Neural cell (in vitro differentiated cells): ENCODE measurements around the gene DSCAM. TPM values are rescaled to one million over a fixed set of nuclear protein-coding genes. Genes with fewer than 3 reads are reported as not detected.

ENCODE experiments used
- H2AFZ ChIP-seq: fragments of 200-600, 300-800 bp; sonication (generic), shearing (Covaris generic); 2 replicates; pipeline ENCODE4 v1.6.0; 2014; ENCODE audit warnings: low read depth, mild to moderate bottlenecking, antibody characterized with exemption, low read length, moderate library complexity
- H3F3A ChIP-seq: fragments of 200-600 bp; shearing (Covaris generic); 2 replicates; pipeline ENCODE4 v1.6.1; 2016; ENCODE audit warnings: mild to moderate bottlenecking, moderate library complexity, mixed read lengths, antibody characterized with exemption, low read length; ENCODE audit not compliant: insufficient read depth, poor library complexity, severe bottlenecking
- H3K27ac ChIP-seq: fragments of 200-600, 300-800 bp; sonication (generic), shearing (Covaris generic); 2 replicates; pipeline ENCODE4 v1.5.1; 2014; ENCODE audit warnings: mild to moderate bottlenecking, low read length, moderate library complexity
- H3K27me3 ChIP-seq: fragments of 300-800, 200-600 bp; sonication (generic), shearing (Covaris generic); 2 replicates; pipeline ENCODE4 v1.6.0; 2014; ENCODE audit warnings: mild to moderate bottlenecking, low read depth, low read length, moderate library complexity; ENCODE audit not compliant: insufficient read depth
- H3K36me3 ChIP-seq: fragments of 300-800, 200-600 bp; sonication (generic), shearing (Covaris generic); 2 replicates; pipeline ENCODE4 v1.5.1; 2014; ENCODE audit warnings: mild to moderate bottlenecking, antibody characterized with exemption, low read length, moderate library complexity; ENCODE audit not compliant: insufficient read depth
- H3K4me2 ChIP-seq: fragments of 300-800, 200-600 bp; sonication (generic), shearing (Covaris generic); 2 replicates; pipeline ENCODE4 v1.6.0; 2014; ENCODE audit warnings: mild to moderate bottlenecking, low read length
- H3K4me3 ChIP-seq: fragments of 300-800, 200-600 bp; sonication (generic), shearing (Covaris generic); 2 replicates; pipeline ENCODE4 v1.5.1; 2014; ENCODE audit warnings: mild to moderate bottlenecking, low read length, moderate library complexity
- H3K79me2 ChIP-seq: fragments of 200-600 bp; shearing (Covaris generic); replicated peaks from 2 replicates; pipeline ENCODE4 v1.6.0; 2014; ENCODE audit warnings: mild to moderate bottlenecking, low read length, moderate library complexity; ENCODE audit not compliant: insufficient read depth
- H3K9ac ChIP-seq: fragments of 300-800, 200-600 bp; sonication (generic), shearing (Covaris generic); 2 replicates; pipeline ENCODE4 v1.6.1; 2016; ENCODE audit warnings: mild to moderate bottlenecking, low read length, mixed read lengths
- H3K9me2 ChIP-seq: fragments of 200-600 bp; shearing (Covaris generic); 2 replicates; pipeline ENCODE4 v1.6.1; 2016; ENCODE audit warnings: mild to moderate bottlenecking, low read length, mixed read lengths; ENCODE audit not compliant: insufficient read depth
- H3K9me3 ChIP-seq: fragments of 200-600, 300-800 bp; sonication (generic), shearing (Covaris generic); 2 replicates; pipeline ENCODE4 v1.6.1; 2016; ENCODE audit warnings: mild to moderate bottlenecking, mixed run types, low read length, moderate library complexity, mixed read lengths
- H4K20me1 ChIP-seq: fragments of 200-600 bp; shearing (Covaris generic); 2 replicates; pipeline ENCODE4 v1.6.1; 2016; ENCODE audit warnings: mild to moderate bottlenecking, mixed run types; ENCODE audit not compliant: insufficient read depth
- EP300 ChIP-seq: fragments of 450-650 bp; conservative IDR thresholded peaks from 2 replicates; pipeline ENCODE4 v1.6.1; 2014; ENCODE audit warnings: antibody characterized with exemption, mild to moderate bottlenecking, moderate library complexity; ENCODE audit not compliant: poor library complexity, severe bottlenecking
- EZH2 ChIP-seq: fragments of 200-600, 300-800 bp; shearing (Covaris generic), sonication (generic); IDR thresholded peaks from 2 replicates; pipeline ENCODE4 v1.6.1; 2014; ENCODE audit warnings: antibody characterized with exemption, low read length, borderline replicate concordance, mild to moderate bottlenecking; ENCODE audit not compliant: insufficient read depth, poor library complexity, severe bottlenecking
- MXI1 ChIP-seq: fragments of 450-650 bp; conservative IDR thresholded peaks from 2 replicates; pipeline ENCODE4 v1.6.1; 2014; ENCODE audit warnings: antibody characterized with exemption, mild to moderate bottlenecking; ENCODE audit not compliant: poor library complexity, severe bottlenecking
- POLR2AphosphoS5 ChIP-seq: IDR thresholded peaks from 2 replicates; pipeline ENCODE4 v1.6.1; 2012
- RAD21 ChIP-seq: fragments of 450-650 bp; conservative IDR thresholded peaks from 2 replicates; pipeline ENCODE4 v1.6.1; 2014; ENCODE audit warnings: antibody characterized with exemption, mild to moderate bottlenecking, moderate library complexity
- SMC3 ChIP-seq: fragments of 450-650 bp; conservative IDR thresholded peaks from 2 replicates; pipeline ENCODE4 v1.6.1; 2014; ENCODE audit warnings: antibody characterized with exemption, mild to moderate bottlenecking, moderate library complexity; ENCODE audit not compliant: poor library complexity
- TAF1 ChIP-seq: IDR thresholded peaks from 2 replicates; pipeline ENCODE4 v1.6.1; 2012; ENCODE audit warnings: low read depth
- polyA plus RNA-seq: library from polyadenylated mRNA; depleted of rRNA; stranded (reverse); fragments of >200 nt; gene quantifications from 2 replicates; pipeline ENCODE4 v1.2.3, GENCODE V29; 2014
- TF ChIP-seq, protein P1 (sequence below): fragments of 450-650 bp; IDR thresholded peaks from 2 replicates; pipeline ENCODE4 v1.5.1; 2014; ENCODE audit warnings: antibody characterized with exemption, mild to moderate bottlenecking, moderate library complexity; ENCODE audit not compliant: poor library complexity, severe bottlenecking
- TF ChIP-seq, protein P2 (sequence below): IDR thresholded peaks from 2 replicates; pipeline ENCODE4 v1.6.1; 2012; ENCODE audit warnings: borderline replicate concordance

DSCAM gene
- polyA plus RNA-seq, 1 donor from 2014 or later, result 5.3 TPM

DNA sequence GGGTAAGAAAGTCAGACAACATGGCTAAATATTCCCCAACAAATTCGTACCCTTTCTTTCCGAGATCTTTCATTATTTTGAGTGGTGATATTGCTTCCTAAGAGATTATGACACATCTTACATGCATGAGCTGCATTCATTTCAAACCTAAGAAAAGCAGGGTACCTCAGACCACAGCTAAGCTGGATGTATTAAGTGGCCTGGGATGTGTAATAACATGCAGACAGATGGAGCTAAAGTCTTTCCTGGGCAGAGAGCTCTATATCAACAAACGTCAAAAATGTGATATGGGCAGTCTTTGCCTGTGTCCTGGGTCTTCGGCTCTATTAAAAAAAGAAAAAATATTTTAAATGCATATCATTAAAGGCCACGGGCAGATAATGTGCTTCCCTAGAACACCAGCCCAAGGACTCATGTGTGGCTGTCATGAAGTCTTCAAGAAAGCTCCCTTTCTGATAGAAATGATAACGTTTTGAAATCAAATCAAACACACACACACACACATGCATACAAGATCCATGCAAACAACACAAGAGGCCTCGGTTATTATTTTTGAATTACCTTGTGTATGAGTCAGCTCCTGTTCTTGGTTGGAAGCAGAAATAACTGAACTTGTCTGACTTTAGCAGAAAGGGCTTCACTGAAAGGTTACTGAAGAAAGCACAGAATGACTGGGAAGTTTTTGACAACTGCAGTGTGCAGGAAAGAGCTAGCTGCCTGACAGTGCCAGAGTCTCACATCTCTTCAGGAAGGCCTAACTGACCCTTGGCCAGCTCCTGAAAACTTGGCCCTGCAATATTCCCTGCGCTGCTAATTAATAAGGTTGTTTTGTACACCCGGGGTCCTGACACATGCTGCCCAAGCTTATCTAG lies 231.2 kb downstream of the DSCAM start:
- H3K9me2 ChIP-seq, result no peaks in the 10 kb centered on the region
- TF ChIP-seq RAD21 (peak; percentile 12), TAF1 (no peak)
- H3F3A ChIP-seq, result no peaks in the 10 kb centered on the region
- H3K79me2 ChIP-seq, result no peaks in the 10 kb centered on the region
- no peak overlapping the region for H3K27ac ChIP-seq
- H3K4me3 ChIP-seq, result no peak overlapping the region
- no peaks in the 10 kb centered on the region for H4K20me1 ChIP-seq
- no peaks in the 10 kb centered on the region for H3K36me3 ChIP-seq
- no peak overlapping the region for H3K9ac ChIP-seq
- no peaks in the 10 kb centered on the region for H3K9me3 ChIP-seq
- no peak overlapping the region for H3K4me2 ChIP-seq
- H2AFZ ChIP-seq, result no peak overlapping the region
- no peaks in the 10 kb centered on the region for H3K27me3 ChIP-seq

DNA sequence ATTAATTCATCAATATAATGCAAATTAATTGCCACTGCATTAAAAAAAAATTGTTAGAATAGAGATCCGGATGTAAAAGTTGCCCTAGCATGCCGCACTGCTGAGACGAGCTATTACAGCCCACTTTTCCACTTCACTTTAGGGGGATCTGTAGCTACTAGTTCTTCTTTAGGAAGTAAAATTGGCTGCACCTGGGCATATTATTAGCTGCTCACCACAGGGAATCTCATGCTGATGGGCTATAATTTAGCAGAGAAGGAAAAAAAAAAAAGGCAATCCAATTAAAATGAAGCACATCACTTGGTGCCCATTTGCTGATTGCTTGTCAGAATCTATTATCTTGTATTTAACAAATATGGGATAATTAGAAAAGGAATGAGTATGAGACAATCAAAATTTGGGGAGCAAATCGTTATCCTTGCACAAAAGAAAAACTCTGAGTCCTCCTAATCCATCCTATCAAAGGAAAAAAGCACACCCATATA lies 233.4 kb downstream of the DSCAM start:
- no peaks in the 10 kb centered on the region for H4K20me1 ChIP-seq
- no peak overlapping the region for H3K4me2 ChIP-seq
- no peak overlapping the region for H2AFZ ChIP-seq
- no peaks in the 10 kb centered on the region for H3K27me3 ChIP-seq
- H3K36me3 ChIP-seq, result no peaks in the 10 kb centered on the region
- no peaks in the 10 kb centered on the region for H3K9me2 ChIP-seq
- TF ChIP-seq POLR2AphosphoS5 (no peak), TAF1 (no peak), EP300 (no peak), MXI1 (no peak), EZH2 (no peak), SMC3 (no peak), RAD21 (no peak)
- TF ChIP-seq, protein P1, sequence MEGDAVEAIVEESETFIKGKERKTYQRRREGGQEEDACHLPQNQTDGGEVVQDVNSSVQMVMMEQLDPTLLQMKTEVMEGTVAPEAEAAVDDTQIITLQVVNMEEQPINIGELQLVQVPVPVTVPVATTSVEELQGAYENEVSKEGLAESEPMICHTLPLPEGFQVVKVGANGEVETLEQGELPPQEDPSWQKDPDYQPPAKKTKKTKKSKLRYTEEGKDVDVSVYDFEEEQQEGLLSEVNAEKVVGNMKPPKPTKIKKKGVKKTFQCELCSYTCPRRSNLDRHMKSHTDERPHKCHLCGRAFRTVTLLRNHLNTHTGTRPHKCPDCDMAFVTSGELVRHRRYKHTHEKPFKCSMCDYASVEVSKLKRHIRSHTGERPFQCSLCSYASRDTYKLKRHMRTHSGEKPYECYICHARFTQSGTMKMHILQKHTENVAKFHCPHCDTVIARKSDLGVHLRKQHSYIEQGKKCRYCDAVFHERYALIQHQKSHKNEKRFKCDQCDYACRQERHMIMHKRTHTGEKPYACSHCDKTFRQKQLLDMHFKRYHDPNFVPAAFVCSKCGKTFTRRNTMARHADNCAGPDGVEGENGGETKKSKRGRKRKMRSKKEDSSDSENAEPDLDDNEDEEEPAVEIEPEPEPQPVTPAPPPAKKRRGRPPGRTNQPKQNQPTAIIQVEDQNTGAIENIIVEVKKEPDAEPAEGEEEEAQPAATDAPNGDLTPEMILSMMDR, result no peak
- TF ChIP-seq, protein P2, sequence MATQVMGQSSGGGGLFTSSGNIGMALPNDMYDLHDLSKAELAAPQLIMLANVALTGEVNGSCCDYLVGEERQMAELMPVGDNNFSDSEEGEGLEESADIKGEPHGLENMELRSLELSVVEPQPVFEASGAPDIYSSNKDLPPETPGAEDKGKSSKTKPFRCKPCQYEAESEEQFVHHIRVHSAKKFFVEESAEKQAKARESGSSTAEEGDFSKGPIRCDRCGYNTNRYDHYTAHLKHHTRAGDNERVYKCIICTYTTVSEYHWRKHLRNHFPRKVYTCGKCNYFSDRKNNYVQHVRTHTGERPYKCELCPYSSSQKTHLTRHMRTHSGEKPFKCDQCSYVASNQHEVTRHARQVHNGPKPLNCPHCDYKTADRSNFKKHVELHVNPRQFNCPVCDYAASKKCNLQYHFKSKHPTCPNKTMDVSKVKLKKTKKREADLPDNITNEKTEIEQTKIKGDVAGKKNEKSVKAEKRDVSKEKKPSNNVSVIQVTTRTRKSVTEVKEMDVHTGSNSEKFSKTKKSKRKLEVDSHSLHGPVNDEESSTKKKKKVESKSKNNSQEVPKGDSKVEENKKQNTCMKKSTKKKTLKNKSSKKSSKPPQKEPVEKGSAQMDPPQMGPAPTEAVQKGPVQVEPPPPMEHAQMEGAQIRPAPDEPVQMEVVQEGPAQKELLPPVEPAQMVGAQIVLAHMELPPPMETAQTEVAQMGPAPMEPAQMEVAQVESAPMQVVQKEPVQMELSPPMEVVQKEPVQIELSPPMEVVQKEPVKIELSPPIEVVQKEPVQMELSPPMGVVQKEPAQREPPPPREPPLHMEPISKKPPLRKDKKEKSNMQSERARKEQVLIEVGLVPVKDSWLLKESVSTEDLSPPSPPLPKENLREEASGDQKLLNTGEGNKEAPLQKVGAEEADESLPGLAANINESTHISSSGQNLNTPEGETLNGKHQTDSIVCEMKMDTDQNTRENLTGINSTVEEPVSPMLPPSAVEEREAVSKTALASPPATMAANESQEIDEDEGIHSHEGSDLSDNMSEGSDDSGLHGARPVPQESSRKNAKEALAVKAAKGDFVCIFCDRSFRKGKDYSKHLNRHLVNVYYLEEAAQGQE, result no peak
- H3K27ac ChIP-seq, result no peak overlapping the region
- H3K4me3 ChIP-seq, result no peak overlapping the region
- no peaks in the 10 kb centered on the region for H3K9me3 ChIP-seq
- H3K9ac ChIP-seq, result no peak overlapping the region
- H3F3A ChIP-seq, result no peaks in the 10 kb centered on the region
- H3K79me2 ChIP-seq, result no peaks in the 10 kb centered on the region
